Natural killer cell (primary cell): Measurements from ENCODE around the gene POLR2F. TPM values are rescaled to one million over a fixed set of nuclear protein-coding genes. Genes with fewer than 3 reads are reported as not detected.

ENCODE experiments used
- ATAC-seq, 3 donors: fragments of 150-1000 bp in 2 of 3; fragments of 200-7000 bp in 1 of 3; cut with Tn5 transposase; 1 replicate in 1 of 3; 2 replicates in 2 of 3; pipeline ENCODE4 v1.10.0; 2021; ENCODE audit warnings: mild to moderate bottlenecking in 2 of 3, moderate library complexity in 2 of 3
- DNase-seq, 2 donors: peaks; one replicate each; pipeline versions ENCODE4 v3.0.0 to v3.0.0-alpha.2; 2013 to 2021; ENCODE audit warnings: mixed read lengths in 1 of 2
- H3K27ac ChIP-seq: one replicate; pipeline ENCODE4 v1.5.1; 2013; ENCODE audit warnings: mild to moderate bottlenecking, low read length
- H3K27me3 ChIP-seq: one replicate; pipeline ENCODE4 v1.6.1; 2013; ENCODE audit warnings: low read length; ENCODE audit not compliant: control insufficient read depth, insufficient read depth
- H3K36me3 ChIP-seq: one replicate; pipeline ENCODE4 v1.6.1; 2013; ENCODE audit warnings: low read length; ENCODE audit not compliant: control insufficient read depth, insufficient read depth
- H3K4me1 ChIP-seq: one replicate; pipeline ENCODE4 v1.6.1; 2013; ENCODE audit warnings: low read length; ENCODE audit not compliant: control insufficient read depth, insufficient read depth
- H3K4me3 ChIP-seq: one replicate; pipeline ENCODE4 v1.5.1; 2013; ENCODE audit warnings: low read length
- H3K9me3 ChIP-seq: one replicate; pipeline ENCODE4 v1.6.1; 2013; ENCODE audit warnings: low read length; ENCODE audit not compliant: control insufficient read depth, insufficient read depth
- H3K27ac Mint-ChIP-seq, 2 donors: one replicate each; pipeline ENCODE4 v1.8.0; 2022; ENCODE audit warnings: mild to moderate bottlenecking in 2 of 2, mixed read lengths in 2 of 2, moderate library complexity in 1 of 2
- H3K27me3 Mint-ChIP-seq, 2 donors: one replicate each; pipeline ENCODE4 v1.8.0; 2022; ENCODE audit warnings: low read depth in 2 of 2, mixed read lengths in 2 of 2
- H3K36me3 Mint-ChIP-seq: one replicate; pipeline ENCODE4 v1.8.0; 2022; ENCODE audit warnings: mixed read lengths
- H3K4me1 Mint-ChIP-seq, 2 donors: one replicate each; pipeline ENCODE4 v1.8.0; 2022; ENCODE audit warnings: mixed read lengths in 2 of 2
- H3K4me3 Mint-ChIP-seq: one replicate; pipeline ENCODE4 v1.8.0; 2022; ENCODE audit warnings: mild to moderate bottlenecking, moderate library complexity, mixed read lengths
- H3K9me3 Mint-ChIP-seq, 2 donors: one replicate each; pipeline ENCODE4 v1.8.0; 2022; ENCODE audit warnings: mixed read lengths in 2 of 2
- CTCF ChIP-seq: fragments of 200-600 bp; IDR thresholded peaks from one replicate; pipeline ENCODE4 v1.8.0; 2022; ENCODE audit warnings: antibody characterized with exemption
- WGBS: methylation state at CpG from one replicate; pipeline ENCODE4 v1.1.7; 2013; ENCODE audit warnings: missing lambda C conversion rate; ENCODE audit not compliant: insufficient coverage; 5-methylcytosine and 5-hydroxymethylcytosine counted together
- intact Hi-C: fragments of 100-400 bp; cut with micrococcal nuclease; formaldehyde crosslinking; loops from one replicate; pipeline ENCODE4 v1.14.2; 2022
- total RNA-seq, 4 donors: library from RNA; stranded (reverse); fragments of 120-200 nt in 1 of 4; gene quantifications; one replicate each; pipeline versions ENCODE4 v1.2.3 to v1.2.4, GENCODE V29; 2013 to 2022

POLR2F gene
- total RNA-seq, 3 donors from 2014 or later (not counting 1 experiment from before 2014, with no cell fraction given): 38.7 to 40.6 (median 38.8) TPM

GRCh38 chr22:37913233-37913721, 40.2 kb upstream of the POLR2F start:
- no peaks in the 10 kb centered on the region for H3K4me1 ChIP-seq
- H3K9me3 ChIP-seq: no peaks in the 10 kb centered on the region
- Mint-ChIP-seq H3K4me1 (peaks cover 0 to 15% of the 10 kb centered on the region in 2 donors), H3K9me3 (no peaks in the 10 kb centered on the region), H3K27me3 (no peaks in the 10 kb centered on the region), H3K27ac (no peak overlapping the region), H3K36me3 (no peaks in the 10 kb centered on the region), H3K4me3 (no peak overlapping the region)
- WGBS: 83% methylated on average over 7 of the region's 7 CpGs
- no peak for TF ChIP-seq CTCF
- peaks cover 28% of the 10 kb centered on the region for H3K36me3 ChIP-seq
- intact Hi-C loops: no loop called here
- DNase-seq (no peak), ATAC-seq (no peak)
- H3K27me3 ChIP-seq: no peaks in the 10 kb centered on the region
- H3K27ac ChIP-seq: no peak overlapping the region
- H3K4me3 ChIP-seq: no peak overlapping the region

GRCh38 chr22:37916311-37916710, 37.2 kb upstream of the POLR2F start:
- 93% methylated on average over 5 of the region's 5 CpGs for WGBS
- Mint-ChIP-seq H3K4me1 (peaks cover 6 to 15% of the 10 kb centered on the region in 2 donors), H3K4me3 (no peak overlapping the region), H3K36me3 (no peaks in the 10 kb centered on the region), H3K27me3 (no peaks in the 10 kb centered on the region), H3K9me3 (no peaks in the 10 kb centered on the region), H3K27ac (no peak overlapping the region)
- H3K27me3 ChIP-seq: no peaks in the 10 kb centered on the region
- no peak overlapping the region for H3K4me3 ChIP-seq
- no peak for TF ChIP-seq CTCF
- H3K9me3 ChIP-seq: no peaks in the 10 kb centered on the region
- no peak overlapping the region for H3K27ac ChIP-seq
- H3K36me3 ChIP-seq: peaks cover 36% of the 10 kb centered on the region
- ATAC-seq: no peak
- DNase-seq: no peak
- peaks cover 5% of the 10 kb centered on the region for H3K4me1 ChIP-seq
- intact Hi-C loops: no loop called here

GRCh38 chr22:37917874-37918548, 35.5 kb upstream of the POLR2F start:
- Histone ChIP-seq H3K9me3 (no peaks in the 10 kb centered on the region), H3K27me3 (no peaks in the 10 kb centered on the region), H3K4me1 (peaks cover 5% of the 10 kb centered on the region), H3K36me3 (peaks cover 31% of the 10 kb centered on the region), H3K4me3 (no peak overlapping the region), H3K27ac (no peak overlapping the region)
- TF ChIP-seq CTCF: no peak
- 93% methylated on average over 2 of the region's 4 CpGs for WGBS
- DNase-seq (no peak), ATAC-seq (no peak)
- no peaks in the 10 kb centered on the region for H3K27me3 Mint-ChIP-seq
- no peak overlapping the region for H3K4me3 Mint-ChIP-seq
- H3K9me3 Mint-ChIP-seq: no peaks in the 10 kb centered on the region
- H3K27ac Mint-ChIP-seq: no peak overlapping the region
- peaks cover 6% of the 10 kb centered on the region in 2 donors for H3K4me1 Mint-ChIP-seq
- no peaks in the 10 kb centered on the region for H3K36me3 Mint-ChIP-seq
- intact Hi-C loops: no loop called here
